GM18498 (cell line): Measurements from ENCODE around the gene CALCA.

ENCODE experiments used
- ATAC-seq: cut with Tn5 transposase; IDR thresholded peaks from one replicate; pipeline ENCODE4 v1.9.1; 2021; ENCODE audit warnings: mild to moderate bottlenecking, moderate library complexity; ENCODE audit not compliant: unreplicated experiment

CALCA gene

GRCh38 chr11:14949437-14950147, 22.6 kb downstream of the CALCA start:
- ATAC-seq, result no peak

GRCh38 chr11:14942745-14943144, 29.4 kb downstream of the CALCA start:
- no peak for ATAC-seq

GRCh38 chr11:14938936-14939335, 33.2 kb downstream of the CALCA start:
- ATAC-seq, result no peak

- ATAC-seq, result no peak
Measured at GRCh38 chr11:14934641-14935351, 37.4 kb downstream of the CALCA start.

DNA sequence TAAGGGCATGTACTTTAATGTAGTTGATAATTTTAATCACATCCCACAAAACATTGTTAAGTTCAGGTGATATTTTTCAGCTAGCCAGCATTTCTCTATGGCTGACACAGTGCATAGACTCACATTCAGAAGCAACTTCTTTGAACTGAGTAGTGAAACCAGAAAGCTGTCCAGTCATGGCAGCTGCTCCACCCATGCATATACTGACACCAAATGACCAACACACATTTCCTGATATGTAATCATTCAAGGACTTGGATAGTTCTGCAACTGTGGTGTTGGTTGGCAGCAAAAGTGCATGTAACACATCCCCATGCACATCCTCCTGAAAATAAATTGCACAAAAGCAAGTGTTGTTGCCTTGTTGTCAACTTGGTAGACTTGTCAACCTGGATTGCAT, 39.7 kb downstream of the CALCA start:
- no peak for ATAC-seq

- no peak for ATAC-seq
Measured at GRCh38 chr11:14930369-14930768, 41.8 kb downstream of the CALCA start.

DNA sequence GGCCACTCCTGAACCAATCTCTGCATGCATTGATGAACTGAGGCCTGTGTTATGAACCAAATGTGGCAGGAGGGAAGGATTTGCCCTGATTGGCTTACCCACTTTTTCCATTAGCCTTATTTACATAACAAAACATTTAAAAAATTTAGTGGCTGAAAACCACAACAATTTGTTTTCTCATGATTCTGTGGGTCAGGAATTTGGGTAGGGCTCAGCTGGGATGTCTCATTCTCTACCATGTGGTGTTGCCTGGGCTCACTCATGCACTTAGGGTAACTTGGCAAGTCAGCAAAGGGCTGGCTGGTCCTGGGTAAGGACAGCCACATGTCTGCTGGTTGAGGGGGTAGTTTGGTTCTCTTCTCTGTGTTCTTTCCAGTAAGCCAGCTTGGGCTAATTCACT, 45.0 kb downstream of the CALCA start:
- no peak for ATAC-seq

- no peak for ATAC-seq
Measured at GRCh38 chr11:14924318-14924717, 47.8 kb downstream of the CALCA start.
